Adrenal gland (tissue), 12 donors: ENCODE data around the gene SH3PXD2B. TPM values are rescaled to one million over a fixed set of nuclear protein-coding genes. Genes with fewer than 3 reads are reported as not detected.

Experiments
- DNase-seq, 7 donors: peaks; one replicate each; pipeline ENCODE4 v3.0.0-alpha.2; 2019 to 2020
- H3K27ac ChIP-seq, 5 donors: fragments of 200-600 bp; sonication (generic) in 4 of 5; 1 replicate in 3 of 5; 2 replicates in 2 of 5; pipeline versions ENCODE4 v1.5.1 to v1.8.0; 2016 to 2020; ENCODE audit warnings: mild to moderate bottlenecking in 1 of 5
- H3K27me3 ChIP-seq: fragments of 200-600 bp; 2 replicates; pipeline ENCODE4 v1.8.0; 2021
- H3K36me3 ChIP-seq, 2 donors: fragments of 200-600 bp; replicated peaks in 1 of 2; 1 replicate in 1 of 2; 2 replicates in 1 of 2; pipeline versions ENCODE4 v1.5.1 to v1.8.0; 2018 to 2022
- H3K4me1 ChIP-seq, 2 donors: fragments of 200-600 bp; replicated peaks in 1 of 2; 1 replicate in 1 of 2; 2 replicates in 1 of 2; pipeline versions ENCODE4 v1.5.1 to v1.8.0; 2018 to 2021
- H3K4me3 ChIP-seq, 4 donors: fragments of 200-600 bp; sonication (generic) in 3 of 4; one replicate each; pipeline ENCODE4 v1.5.1; 2016 to 2018
- H3K9me3 ChIP-seq, 3 donors: fragments of 200-600 bp; sonication (generic) in 1 of 3; replicated peaks in 1 of 3; 1 replicate in 2 of 3; 2 replicates in 1 of 3; pipeline versions ENCODE4 v1.5.1 to v1.8.0; 2016 to 2021
- POLR2A ChIP-seq, 2 donors: fragments of 450-650 bp; IDR thresholded peaks; one replicate each; pipeline ENCODE4 v1.6.1; 2017; ENCODE audit warnings: antibody characterized with exemption in 2 of 2, mild to moderate bottlenecking in 2 of 2, moderate library complexity in 1 of 2
- WGBS, 4 donors: extraction: QIAGEN DNeasy Blood & Tissue Kit in 2 of 4; methylation state at CpG; one replicate each; pipeline versions ENCODE4 v1.1.5 to v1.1.7; 2013 to 2017; 5-methylcytosine and 5-hydroxymethylcytosine counted together
- intact Hi-C, 2 donors: fragments of 100-400 bp; cut with DNase I; formaldehyde crosslinking; loops; one replicate each; pipeline versions ENCODE4 v1.14.1 to v1.15.0; 2022 to 2023
- polyA plus RNA-seq, 3 donors: library from polyadenylated mRNA; stranded (reverse); fragments of 200-250 nt in 2 of 3; fragments of 350-450 nt in 1 of 3; fragmentation: Illumina TruSeq in 1 of 3; extraction: RNeasy Lipid Tissue Mini Kit (QIAGEN cat#74804) in 1 of 3; gene quantifications; one replicate each; pipeline ENCODE4 v1.2.3, GENCODE V29; 2013 to 2014
- total RNA-seq, 9 donors: library from RNA; depleted of rRNA in 4 of 9; stranded (reverse); fragments of >200 nt in 4 of 9; fragments of 120-200 nt in 1 of 9; fragmentation: NEBNext Ultra II Directional in 1 of 9; extraction: Animal tissue kit (Norgen Biotek cat#: 25700) in 1 of 9; gene quantifications; one replicate each; pipeline versions ENCODE4 v1.1.0 to v1.2.4, GENCODE V29; 2013 to 2023
- TF ChIP-seq, protein P1 (sequence below), 6 experiments: fragments of 450-650 bp in 4 of 6; fragments of 200-600 bp in 2 of 6; sonication (generic) in 1 of 6; IDR thresholded peaks; 1 replicate in 5 of 6; 2 replicates in 1 of 6; pipeline versions ENCODE4 v1.5.1 to v1.8.0; 2016 to 2021; ENCODE audit warnings: antibody characterized with exemption in 6 of 6, mild to moderate bottlenecking in 2 of 6, moderate library complexity in 1 of 6
- donor health status: healthy with polysubstance abuse.
- donor health status: Bipolar disorder and iron deficiency.
- donor health status: DM: yes; HTN: yes; CAD: no.
- donor health status: DM: no; HTN: no; CAD: no.
- donor health status: DM: no; HTN: no; CAD: no.
- donor health status: DM: yes; HTN: yes; CAD: no.

Gene SH3PXD2B
- total and polyA plus RNA-seq, 12 donors, result 15.2 to 111 (median 51.5) TPM

DNA sequence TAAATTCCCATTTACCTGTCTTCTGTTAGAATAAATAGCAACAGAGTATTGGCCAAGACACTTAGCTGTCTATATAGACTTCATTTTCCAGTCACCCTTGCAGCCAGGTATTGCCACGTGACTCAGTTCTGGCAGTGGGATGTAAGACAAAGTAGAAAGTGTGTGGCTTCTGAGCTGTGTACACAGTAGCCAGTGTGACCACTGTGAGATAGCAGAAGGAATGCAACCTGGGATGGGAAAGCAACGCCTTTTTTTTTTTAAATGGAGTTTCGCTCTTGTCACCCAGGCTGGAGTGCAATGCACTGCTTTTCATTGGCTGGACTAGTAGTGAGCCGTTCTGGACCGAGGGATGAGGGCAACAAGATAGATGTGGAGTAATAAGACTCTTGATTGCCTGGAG, 106.2 kb downstream of the SH3PXD2B start:
- Histone ChIP-seq H3K36me3 (peaks cover 0 to 98% of the 10 kb centered on the region in 2 donors), H3K27ac (no peak overlapping the region), H3K9me3 (no peaks in the 10 kb centered on the region), H3K4me1 (no peaks in the 10 kb centered on the region), H3K4me3 (no peak overlapping the region), H3K27me3 (no peaks in the 10 kb centered on the region)
- no peak for TF ChIP-seq POLR2A (IDR thresholded peaks at IDR 0.05)
- TF ChIP-seq, protein P1, sequence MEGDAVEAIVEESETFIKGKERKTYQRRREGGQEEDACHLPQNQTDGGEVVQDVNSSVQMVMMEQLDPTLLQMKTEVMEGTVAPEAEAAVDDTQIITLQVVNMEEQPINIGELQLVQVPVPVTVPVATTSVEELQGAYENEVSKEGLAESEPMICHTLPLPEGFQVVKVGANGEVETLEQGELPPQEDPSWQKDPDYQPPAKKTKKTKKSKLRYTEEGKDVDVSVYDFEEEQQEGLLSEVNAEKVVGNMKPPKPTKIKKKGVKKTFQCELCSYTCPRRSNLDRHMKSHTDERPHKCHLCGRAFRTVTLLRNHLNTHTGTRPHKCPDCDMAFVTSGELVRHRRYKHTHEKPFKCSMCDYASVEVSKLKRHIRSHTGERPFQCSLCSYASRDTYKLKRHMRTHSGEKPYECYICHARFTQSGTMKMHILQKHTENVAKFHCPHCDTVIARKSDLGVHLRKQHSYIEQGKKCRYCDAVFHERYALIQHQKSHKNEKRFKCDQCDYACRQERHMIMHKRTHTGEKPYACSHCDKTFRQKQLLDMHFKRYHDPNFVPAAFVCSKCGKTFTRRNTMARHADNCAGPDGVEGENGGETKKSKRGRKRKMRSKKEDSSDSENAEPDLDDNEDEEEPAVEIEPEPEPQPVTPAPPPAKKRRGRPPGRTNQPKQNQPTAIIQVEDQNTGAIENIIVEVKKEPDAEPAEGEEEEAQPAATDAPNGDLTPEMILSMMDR (IDR thresholded peaks at IDR 0.05), result no peak
- 89 to 94% (median 91%) methylated on average over 5 of the region's 5 CpGs for WGBS, 4 donors
- DNase-seq, result no peak
- intact Hi-C loops, result no loop called here

DNA sequence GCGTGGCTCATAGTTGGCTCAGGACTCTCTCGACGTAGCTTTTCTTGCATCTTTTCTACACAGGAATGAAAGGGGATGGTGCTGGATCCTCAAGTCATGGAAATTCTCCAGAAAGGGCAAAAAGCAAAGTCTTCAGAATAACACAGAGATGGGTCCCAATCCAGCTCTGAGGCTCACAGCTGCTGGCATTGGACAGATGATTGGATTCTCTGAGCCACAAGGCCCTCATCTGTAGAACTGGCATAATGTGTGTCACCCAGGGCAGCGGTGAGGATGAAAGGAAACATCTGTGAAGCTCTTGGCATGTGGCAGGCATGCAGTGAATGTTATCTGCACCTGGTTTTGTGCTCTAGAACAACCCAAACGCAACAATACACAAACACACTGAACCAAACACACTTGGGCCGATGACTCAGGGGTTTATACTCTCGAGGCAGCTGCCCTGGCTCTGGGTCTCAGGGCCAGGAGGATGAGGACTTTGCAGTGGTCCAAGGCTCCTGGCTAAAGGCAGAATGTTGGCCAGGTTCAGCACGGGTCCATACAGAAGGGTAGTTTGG, 106.8 kb downstream of the SH3PXD2B start:
- no peak for DNase-seq
- no peak overlapping the region for H3K27ac ChIP-seq
- intact Hi-C loops, result no loop called here
- WGBS, 4 donors, result 78 to 92% (median 86%) methylated on average over 8 of the region's 8 CpGs
- H3K9me3 ChIP-seq, result no peaks in the 10 kb centered on the region
- no peak overlapping the region for H3K4me3 ChIP-seq
- no peaks in the 10 kb centered on the region for H3K4me1 ChIP-seq
- H3K27me3 ChIP-seq, result no peaks in the 10 kb centered on the region
- no peak for TF ChIP-seq POLR2A (IDR thresholded peaks at IDR 0.05)
- TF ChIP-seq, protein P1 (IDR thresholded peaks at IDR 0.05), result no peak
- H3K36me3 ChIP-seq, result peaks cover 0 to 98% of the 10 kb centered on the region in 2 donors

DNA sequence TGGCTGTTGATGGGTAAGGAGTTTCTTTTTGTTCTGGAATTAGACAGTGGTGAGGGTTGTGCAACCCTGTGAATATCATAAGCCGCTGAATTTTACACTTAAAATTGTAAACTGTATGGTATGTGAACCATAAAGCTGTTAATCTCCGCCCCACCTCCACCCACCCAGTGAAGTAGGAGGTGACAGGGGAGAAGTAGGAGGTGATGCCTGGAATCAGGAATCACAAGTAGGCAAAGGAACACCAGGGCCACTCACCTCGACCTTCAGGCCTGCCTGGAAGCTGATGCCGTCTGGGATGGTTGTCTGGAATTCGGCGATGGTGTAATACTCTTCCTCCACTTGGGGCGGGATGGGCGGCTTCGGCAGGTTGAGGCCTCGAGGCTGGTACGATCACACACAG, 108.4 kb downstream of the SH3PXD2B start:
- Histone ChIP-seq H3K4me1 (no peaks in the 10 kb centered on the region), H3K4me3 (no peak overlapping the region), H3K27ac (no peak overlapping the region), H3K36me3 (peaks cover 0 to 99% of the 10 kb centered on the region in 2 donors), H3K9me3 (no peaks in the 10 kb centered on the region), H3K27me3 (no peaks in the 10 kb centered on the region)
- intact Hi-C loops, result no loop called here
- 76 to 88% (median 85%) methylated on average over 11 of the region's 11 CpGs for WGBS, 4 donors
- DNase-seq, result no peak
- TF ChIP-seq POLR2A (IDR thresholded peaks at IDR 0.05), result no peak
- TF ChIP-seq, protein P1 (IDR thresholded peaks at IDR 0.05), result no peak

DNA sequence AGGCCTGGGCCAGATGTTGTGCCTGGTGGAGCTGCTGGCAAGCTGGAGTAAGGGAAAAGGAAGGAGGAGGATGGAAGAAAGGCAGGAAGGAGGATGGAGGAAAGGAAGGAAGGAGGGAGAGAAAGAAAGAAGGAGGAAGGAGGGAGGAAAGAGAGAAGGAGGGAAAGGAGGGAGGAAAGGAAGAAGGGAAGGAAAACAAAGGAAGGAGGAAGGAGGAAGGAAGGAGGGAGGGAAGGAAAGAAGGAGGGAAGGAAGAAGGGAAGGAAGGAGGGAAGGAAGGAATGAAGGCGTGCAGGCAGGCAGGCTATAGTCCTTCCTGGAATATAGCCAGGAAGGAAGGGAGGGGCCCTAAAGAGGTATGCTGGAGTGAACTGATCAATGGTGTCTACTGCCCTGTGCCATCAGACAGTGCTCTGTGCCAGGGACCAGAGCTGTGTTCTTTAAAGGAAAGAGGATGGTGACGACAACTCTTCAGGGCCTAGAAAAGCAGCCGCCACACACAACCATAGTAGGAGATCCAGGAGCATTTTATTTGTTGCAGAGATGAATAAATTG, 109.4 kb downstream of the SH3PXD2B start:
- WGBS, 4 donors, result 80 to 84% (median 84%) methylated on average over 3 of the region's 3 CpGs

More for the DNA sequence above, 109.4 kb downstream of the SH3PXD2B start:
- no peak for DNase-seq
- Histone ChIP-seq H3K27ac (no peak overlapping the region), H3K4me1 (no peaks in the 10 kb centered on the region), H3K9me3 (no peaks in the 10 kb centered on the region), H3K4me3 (no peak overlapping the region), H3K36me3 (peaks cover 0 to 99% of the 10 kb centered on the region in 2 donors), H3K27me3 (no peaks in the 10 kb centered on the region)
- TF ChIP-seq POLR2A (IDR thresholded peaks at IDR 0.05), result no peak
- TF ChIP-seq, protein P1 (IDR thresholded peaks at IDR 0.05), result no peak
- intact Hi-C loops, result no loop called here
